Activated CD8-positive, alpha-beta memory T cell treated with anti-CD3 and anti-CD28 coated beads, Interleukin-2, amount 50 U/mL, for 4 hours (primary cell): Measurements from ENCODE around the gene CYBC1.
A peak's percentile ranks its signal among the peaks of the same experiment; 100 is the strongest.

Experiments
- DNase-seq: peaks from one replicate; pipeline ENCODE4 v3.0.0-alpha.2; 2020

Gene CYBC1

GRCh38 chr17:82450357-82451106, at the start of gene CYBC1:
Gene CYBC1, minus strand, starts transcription at chr17:82450752. Its CDS starts 1,498 bp downstream, at chr17:82449254.
- peak; percentile 95 for DNase-seq

GRCh38 chr17:82497483-82498405, 47.2 kb upstream of the CYBC1 start:
- peak; percentile 35 for DNase-seq

- peak; percentile 89 for DNase-seq
Measured at GRCh38 chr17:82496529-82497434, 46.2 kb upstream of the CYBC1 start.

GRCh38 chr17:82495844-82496528, 45.4 kb upstream of the CYBC1 start:
- no peak for DNase-seq

- DNase-seq, result peak; percentile 88
Measured at GRCh38 chr17:82494236-82495055, 43.9 kb upstream of the CYBC1 start.

DNA sequence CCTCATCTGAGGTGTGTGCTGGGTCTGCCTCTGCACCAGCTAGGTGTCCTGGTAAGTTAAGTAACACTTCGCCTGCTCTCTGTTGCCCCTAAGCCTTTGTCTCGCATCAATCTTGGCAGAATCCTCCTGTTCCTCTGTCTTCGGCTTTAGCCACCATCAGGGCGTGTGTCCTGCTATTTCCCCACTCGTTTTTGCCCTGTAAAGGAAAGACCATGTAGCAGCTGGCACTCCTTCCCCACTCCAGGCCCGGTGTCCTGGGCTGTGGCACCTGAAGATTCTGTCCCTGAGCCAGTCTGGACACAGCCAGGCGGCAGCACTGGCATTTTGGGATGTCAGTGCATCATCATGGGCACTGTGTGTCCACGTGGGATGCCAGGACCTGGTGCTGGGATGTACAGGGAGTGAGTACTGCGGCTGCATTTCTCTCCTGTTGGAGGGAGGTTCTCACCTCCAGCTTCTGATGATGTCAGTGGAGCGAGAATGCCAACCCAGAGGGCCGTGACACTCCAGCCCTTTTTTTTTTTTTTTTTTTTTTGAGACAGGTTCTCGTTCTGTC, 42.8 kb upstream of the CYBC1 start:
- DNase-seq, result no peak

GRCh38 chr17:82492643-82493225, 42.2 kb upstream of the CYBC1 start:
- no peak for DNase-seq

GRCh38 chr17:82491533-82491932, 41.0 kb upstream of the CYBC1 start:
- DNase-seq, result no peak

GRCh38 chr17:82491196-82491530, 40.6 kb upstream of the CYBC1 start:
- DNase-seq, result no peak

GRCh38 chr17:82490512-82491195, 40.1 kb upstream of the CYBC1 start:
- DNase-seq, result no peak

DNA sequence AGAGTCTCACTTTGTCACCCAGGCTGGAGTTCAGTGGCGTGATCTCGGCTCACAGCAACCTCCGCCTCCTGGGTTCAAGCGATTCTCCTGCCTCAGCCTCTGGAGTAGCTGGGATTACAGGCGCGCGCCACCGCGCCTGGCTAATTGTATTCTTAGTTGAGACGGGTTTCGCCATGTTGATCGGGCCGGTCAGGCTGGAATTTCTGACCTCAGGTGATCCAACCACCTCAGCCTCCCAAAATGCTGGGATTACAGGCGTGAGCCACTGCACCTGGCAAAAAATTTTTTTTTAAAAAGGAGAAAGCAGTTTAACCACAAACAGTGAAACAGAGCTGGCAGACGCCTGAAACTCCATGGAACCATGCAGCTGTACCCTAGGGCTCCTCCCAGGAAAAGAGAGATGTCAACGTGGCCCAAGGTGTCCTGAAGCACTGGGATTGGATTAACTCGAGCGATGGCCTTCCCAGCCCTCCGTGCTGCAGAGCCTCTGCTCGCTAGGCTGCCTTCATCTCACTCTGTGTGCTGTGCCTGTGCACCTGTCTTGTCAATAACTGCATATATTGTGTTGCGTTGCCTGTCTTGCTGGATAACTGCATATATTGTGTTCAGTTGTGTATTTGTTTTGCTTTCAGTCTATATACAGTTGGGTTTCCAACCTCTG, 39.4 kb upstream of the CYBC1 start:
- no peak for DNase-seq

GRCh38 chr17:82489117-82489516, 38.6 kb upstream of the CYBC1 start:
- no peak for DNase-seq

DNA sequence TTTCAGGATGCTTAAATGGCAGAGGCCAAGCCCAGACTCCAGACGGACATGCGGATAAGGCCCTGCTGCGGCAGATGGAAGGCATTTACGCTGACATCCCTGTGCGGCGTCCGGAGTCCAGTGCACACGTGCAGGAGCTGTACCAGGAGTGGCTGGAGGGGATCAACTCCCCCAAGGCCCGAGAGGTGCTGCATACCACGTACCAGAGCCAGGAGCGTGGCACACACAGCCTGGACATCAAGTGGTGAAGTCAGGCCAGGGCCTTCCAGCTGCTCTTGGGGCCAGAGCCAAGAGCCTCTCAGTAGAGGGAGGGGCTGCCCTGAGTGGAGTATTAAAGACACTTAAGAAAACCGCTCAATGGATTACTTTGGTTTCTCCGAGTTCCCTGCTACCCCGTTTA, 37.4 kb upstream of the CYBC1 start:
- no peak for DNase-seq

DNA sequence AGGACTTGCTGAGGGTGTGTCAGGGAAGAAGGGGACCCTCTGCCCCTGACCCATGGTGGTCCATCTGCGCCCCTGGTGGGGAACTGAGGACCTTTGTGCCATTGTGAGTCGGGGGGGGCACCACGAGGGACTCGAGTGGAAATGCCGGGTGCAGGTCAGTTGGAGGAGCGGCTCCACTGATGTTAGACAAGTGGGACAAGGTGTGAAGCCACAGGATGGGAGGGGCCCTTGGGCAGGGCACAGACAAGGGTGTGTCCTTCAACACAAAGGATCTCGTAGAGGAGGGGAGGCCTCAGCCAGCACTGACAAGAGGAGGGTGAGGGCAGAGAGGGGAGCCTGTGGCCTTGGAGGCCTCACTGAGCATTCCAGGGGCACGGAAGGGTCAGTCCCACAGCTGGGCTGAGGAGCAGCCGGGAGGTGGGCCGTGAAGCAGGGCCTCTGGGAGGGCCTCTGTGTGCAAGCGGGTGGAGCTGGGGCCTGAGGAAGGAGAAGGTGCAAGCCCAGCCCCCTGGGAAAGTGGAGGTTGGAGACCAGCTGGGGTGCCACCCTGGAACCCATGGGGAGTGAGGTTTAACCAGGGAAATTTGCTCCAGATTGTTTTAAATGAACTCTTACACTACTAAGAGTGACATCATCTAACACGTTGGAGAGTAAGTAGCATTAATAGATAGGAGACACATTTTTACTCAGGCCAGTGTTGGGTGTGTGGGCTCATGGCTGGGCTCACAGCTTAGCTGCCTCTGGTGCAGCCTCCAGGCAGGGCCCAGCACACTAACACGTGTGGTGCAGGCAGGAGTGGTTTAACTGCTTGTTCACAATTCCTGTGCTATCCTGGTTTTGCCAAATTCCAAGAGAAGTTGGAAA, 35.9 kb upstream of the CYBC1 start:
- DNase-seq, result no peak

- DNase-seq, result no peak
Measured at GRCh38 chr17:82483836-82484235, 33.3 kb upstream of the CYBC1 start.

GRCh38 chr17:82483204-82483660, 32.7 kb upstream of the CYBC1 start:
- DNase-seq, result no peak

DNA sequence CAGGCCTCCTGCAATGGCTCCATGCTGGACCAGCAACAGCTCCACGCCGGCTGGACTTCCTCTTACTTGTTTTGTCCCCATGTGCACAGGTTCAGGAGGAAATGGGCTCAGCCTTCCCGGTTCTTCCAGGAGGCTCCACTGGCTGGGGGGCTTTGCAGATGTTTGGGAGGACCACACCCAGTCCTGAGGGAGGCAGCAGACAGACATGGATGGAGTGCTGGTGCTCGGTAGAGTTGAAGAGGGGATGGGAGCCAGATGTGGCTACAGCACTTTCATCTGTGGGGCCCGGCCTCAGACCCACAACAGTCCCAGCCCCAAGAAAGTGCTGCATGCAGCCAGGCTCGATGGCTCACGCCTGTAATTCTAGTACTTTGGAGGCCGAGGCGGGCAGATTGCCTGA, 29.8 kb upstream of the CYBC1 start:
- DNase-seq, result no peak

GRCh38 chr17:82479602-82480001, 29.1 kb upstream of the CYBC1 start:
- no peak for DNase-seq
